Fibroblast of lung (primary cell): Measurements from ENCODE around the gene RPRM.

Experiments used
- CTCF ChIP-seq, 2 donors: IDR thresholded peaks in 1 of 2; conservative IDR thresholded peaks in 1 of 2; 1 replicate in 1 of 2; 2 replicates in 1 of 2; pipeline ENCODE4 v1.5.1; 2011 to 2012; ENCODE audit warnings: low read length in 2 of 2, control low read depth in 1 of 2, inconsistent platforms in 1 of 2, low read depth in 1 of 2, mild to moderate bottlenecking in 1 of 2
- EZH2 ChIP-seq: IDR thresholded peaks from 2 replicates; pipeline ENCODE4 v1.5.1; 2012; ENCODE audit warnings: low read length, control low read depth, mild to moderate bottlenecking; ENCODE audit errors: missing control alignments

- no peak for TF ChIP-seq CTCF (conservative IDR thresholded peaks at IDR 0.05 in 1 of 2, IDR thresholded peaks at IDR 0.05 in 1 of 2; ENCODE audit: low read depth in 1 of 2, low read length in 2 of 2)
- no peak for TF ChIP-seq EZH2
These were observed 14.2 kb downstream of the RPRM start for GRCh38 chr2:153464395-153464794.
